Endothelial cell of umbilical vein (primary cell): ENCODE results near the gene JPT2. TPM values are rescaled to one million over a fixed set of nuclear protein-coding genes. Genes with fewer than 3 reads are reported as not detected.

Experiments used
- BruUV-seq: library from RNA; stranded (reverse); fragments of 400-500 nt; replicated peaks from 2 replicates; lab custom pipeline; 2021; lab: Mats Ljungman, UMichigan
- CTCF ChIA-PET: fragments of 300-600, 350-600 bp; sonication (Branson Sonifier 250); formaldehyde crosslinking; loops from one replicate; lab custom pipeline; 2021; ENCODE audit warnings: antibody characterized with exemption, inconsistent platforms; lab: Charles Lee
- POLR2A ChIA-PET: fragments of 300-600, 350-600 bp; sonication (Branson Sonifier 250); formaldehyde crosslinking; loops from one replicate; lab custom pipeline; 2021; ENCODE audit warnings: antibody characterized with exemption, inconsistent platforms; lab: Charles Lee
- DNase-seq: peaks from one replicate; pipeline ENCODE4 v3.0.0-alpha.2; 2011; ENCODE audit warnings: low read depth, low spot score
- FAIRE-seq: peaks from 2 replicates; lab custom pipeline; 2011; peaks lifted over from hg19 to GRCh38; lab: Jason Lieb, UNC
- H2AFZ ChIP-seq: 2 replicates; pipeline ENCODE4 v1.6.0; 2012; ENCODE audit warnings: low read depth, low read length, control low read depth, inconsistent platforms
- H3K27ac ChIP-seq: 2 replicates; pipeline ENCODE4 v1.5.1; 2011; ENCODE audit warnings: low read depth, mild to moderate bottlenecking, control low read depth, low read length, moderate library complexity; ENCODE audit not compliant: insufficient read depth
- H3K27me3 ChIP-seq, 2 experiments: 2 replicates each; pipeline versions ENCODE4 v1.6.0 to v1.6.1; 2011; ENCODE audit warnings: low read length in 2 of 2, mixed read lengths in 1 of 2; ENCODE audit not compliant: control insufficient read depth in 2 of 2, insufficient read depth in 2 of 2
- H3K36me3 ChIP-seq, 2 experiments: 2 replicates in 1 of 2; 3 replicates in 1 of 2; pipeline ENCODE4 v1.5.1; 2011; ENCODE audit warnings: low read length in 2 of 2, mild to moderate bottlenecking in 1 of 2, moderate library complexity in 1 of 2; ENCODE audit not compliant: control insufficient read depth in 2 of 2, insufficient read depth in 2 of 2; ENCODE audit errors: extremely low read depth in 1 of 2
- H3K4me1 ChIP-seq: 3 replicates; pipeline ENCODE4 v1.5.1; 2011; ENCODE audit warnings: mild to moderate bottlenecking, low read length; ENCODE audit not compliant: control insufficient read depth, insufficient read depth; ENCODE audit errors: extremely low read depth
- H3K4me2 ChIP-seq: 2 replicates; pipeline ENCODE4 v1.6.1; 2011; ENCODE audit warnings: low read length, control low read depth, mixed read lengths; ENCODE audit not compliant: insufficient read depth
- H3K4me3 ChIP-seq, 3 experiments: fragments of 200-600 bp in 1 of 3; sonication (generic), shearing (Covaris generic) in 1 of 3; replicated peaks in 1 of 3; 2 replicates each; pipeline ENCODE4 v1.5.1; 2011 to 2016; ENCODE audit warnings: control low read depth in 3 of 3, low read length in 3 of 3, mild to moderate bottlenecking in 2 of 3, inconsistent platforms in 1 of 3, low read depth in 1 of 3, moderate library complexity in 1 of 3; ENCODE audit not compliant: insufficient read depth in 1 of 3
- H3K79me2 ChIP-seq: 2 replicates; pipeline ENCODE4 v1.6.0; 2012; ENCODE audit warnings: low read length, inconsistent platforms; ENCODE audit not compliant: control insufficient read depth, insufficient read depth
- H3K9ac ChIP-seq: replicated peaks from 2 replicates; pipeline ENCODE3; 2011; ENCODE audit warnings: low read length, control low read depth; ENCODE audit not compliant: insufficient read depth; ENCODE audit errors: extremely low read depth
- H3K9me1 ChIP-seq: replicated peaks from 3 replicates; pipeline ENCODE4 v1.6.0; 2011; ENCODE audit warnings: mild to moderate bottlenecking, low read length; ENCODE audit not compliant: control insufficient read depth, insufficient read depth; ENCODE audit errors: extremely low read depth
- H3K9me3 ChIP-seq: replicated peaks from 2 replicates; pipeline ENCODE4 v1.5.1; 2012; ENCODE audit warnings: low read length, inconsistent platforms; ENCODE audit not compliant: control insufficient read depth, insufficient read depth
- H4K20me1 ChIP-seq: replicated peaks from 2 replicates; pipeline ENCODE3; 2011; ENCODE audit warnings: mild to moderate bottlenecking, low read length; ENCODE audit not compliant: control insufficient read depth, insufficient read depth; ENCODE audit errors: extremely low read depth
- CTCF ChIP-seq, 2 donors: IDR thresholded peaks; 1 replicate in 1 of 2; 2 replicates in 1 of 2; pipeline ENCODE4 v1.5.1; 2011; ENCODE audit warnings: low read length in 2 of 2, mild to moderate bottlenecking in 2 of 2, moderate library complexity in 2 of 2, control low read depth in 1 of 2, inconsistent platforms in 1 of 2, low read depth in 1 of 2; ENCODE audit not compliant: insufficient read depth in 1 of 2; ENCODE audit errors: extremely low read depth in 1 of 2
- EZH2 ChIP-seq: IDR thresholded peaks from 2 replicates; pipeline ENCODE4 v1.6.1; 2012; ENCODE audit warnings: borderline replicate concordance, low read depth, mild to moderate bottlenecking, moderate library complexity, low read length, inconsistent platforms; ENCODE audit not compliant: severe bottlenecking
- FOS ChIP-seq: IDR thresholded peaks from 2 replicates; pipeline ENCODE4 v1.6.1; 2011; ENCODE audit warnings: mild to moderate bottlenecking, low read length, moderate library complexity, borderline replicate concordance; ENCODE audit not compliant: insufficient read depth
- GATA2 ChIP-seq: IDR thresholded peaks from 2 replicates; pipeline ENCODE4 v1.7.0; 2011; ENCODE audit warnings: low read depth, mild to moderate bottlenecking, moderate library complexity, mixed read lengths, low read length; ENCODE audit not compliant: insufficient read length, insufficient read depth
- JUN ChIP-seq: IDR thresholded peaks from 2 replicates; pipeline ENCODE4 v1.6.1; 2011; ENCODE audit warnings: borderline replicate concordance, low read depth; ENCODE audit not compliant: insufficient read length, insufficient read depth
- MAX ChIP-seq: IDR thresholded peaks from 2 replicates; pipeline ENCODE4 v1.6.1; 2011; ENCODE audit not compliant: insufficient read depth, insufficient read length
- MYC ChIP-seq: IDR thresholded peaks from one replicate; pipeline ENCODE4 v1.6.1; 2011; ENCODE audit warnings: mild to moderate bottlenecking, low read depth, low read length
- POLR2A ChIP-seq: IDR thresholded peaks from 2 replicates; pipeline ENCODE4 v1.6.1; 2012; ENCODE audit warnings: low read depth, mild to moderate bottlenecking, control low read depth, low read length
- POLR2AphosphoS5 ChIP-seq: IDR thresholded peaks from 2 replicates; pipeline ENCODE4 v1.6.1; 2012; ENCODE audit warnings: low read depth, mild to moderate bottlenecking, control low read depth, low read length, moderate library complexity; ENCODE audit not compliant: insufficient read depth
- dilution Hi-C: fragments of 300-500 bp; cut with MboI; formaldehyde crosslinking; loops from one replicate; pipeline ENCODE4 v1.15.0; 2019; ENCODE audit warnings: low sequenced_read_pairs; ENCODE audit not compliant: extremely low pct_ligation_motif_present
- intact Hi-C: fragments of 100-400 bp; cut with micrococcal nuclease; formaldehyde crosslinking; loops from one replicate; pipeline ENCODE4 v1.10.0; 2022
- polyA plus RNA-seq, 4 experiments: library from polyadenylated mRNA; depleted of rRNA in 3 of 4; stranded (reverse) in 3 of 4; unstranded in 1 of 4; fragments of >200 nt; gene quantifications; 2 replicates each; pipeline versions ENCODE4 v1.2.1 to v1.2.3, GENCODE V29; 2011 to 2012; ENCODE audit warnings: missing spikeins in 1 of 4
- total RNA-seq: library from RNA; stranded (reverse); gene quantifications from 2 replicates; pipeline ENCODE4 v1.2.3, GENCODE V29; 2021

JPT2 gene
- total and polyA plus RNA-seq, 2 donors (not counting 3 experiments of a cell fraction or from before 2014, with no cell fraction given) = 35.8 to 93.3 TPM

- no peak overlapping the region for H3K9ac ChIP-seq
- intact Hi-C loops (no loop called here), dilution Hi-C loops (no loop called here)
- no peak overlapping the region for H2AFZ ChIP-seq
- H3K9me1 ChIP-seq = no peaks in the 10 kb centered on the region
- H3K4me1 ChIP-seq = no peaks in the 10 kb centered on the region
- H3K4me3 ChIP-seq = no peak overlapping the region
- H3K27ac ChIP-seq = no peak overlapping the region
- FAIRE-seq (no peak), DNase-seq (no peak)
- ChIA-PET CTCF (interaction anchor here (1.4 kb wide), 1 partner anchor 22 kb away, joined by 3 read pairs; no protein-coding TSS in a partner anchor), POLR2A (no interaction called here)
- no peak for TF ChIP-seq POLR2AphosphoS5
- no peak for TF ChIP-seq EZH2
- no peak for TF ChIP-seq CTCF (IDR thresholded peaks at IDR 0.05; ENCODE audit: extremely low read depth in 1 of 2, insufficient read depth in 1 of 2, low read depth in 1 of 2, low read length in 2 of 2)
- TF ChIP-seq GATA2 = no peak
- TF ChIP-seq MYC = no peak
- no peak for TF ChIP-seq FOS
- TF ChIP-seq POLR2A = no peak
- no peak for TF ChIP-seq JUN
- no peak for TF ChIP-seq MAX
- no peaks in the 10 kb centered on the region for H3K79me2 ChIP-seq
- no peak overlapping the region for H3K4me2 ChIP-seq
- H3K27me3 ChIP-seq = no peaks in the 10 kb centered on the region
- H3K36me3 ChIP-seq = peaks cover 8 to 45% of the 10 kb centered on the region in 2 experiments
- no peaks in the 10 kb centered on the region for H3K9me3 ChIP-seq
- no TSS peak for BruUV-seq
- no peaks in the 10 kb centered on the region for H4K20me1 ChIP-seq
Measured at GRCh38 chr16:1745181-1745899, 67.3 kb downstream of the JPT2 start.
